Suprapubic skin (tissue), 3 donors: ENCODE results near the gene EIF4A3.

ENCODE experiments used
- POLR2A ChIP-seq, 2 donors: fragments of 450-650 bp; IDR thresholded peaks; one replicate each; pipeline ENCODE4 v1.6.1; 2017; ENCODE audit warnings: antibody characterized with exemption in 2 of 2, mild to moderate bottlenecking in 2 of 2, moderate library complexity in 2 of 2
- TF ChIP-seq, protein P1 (sequence below), 2 donors: fragments of 200-600 bp in 1 of 2; fragments of 450-650 bp in 1 of 2; sonication (generic) in 1 of 2; IDR thresholded peaks; one replicate each; pipeline ENCODE4 v1.5.1; 2016 to 2019; ENCODE audit warnings: antibody characterized with exemption in 2 of 2, mild to moderate bottlenecking in 1 of 2, moderate library complexity in 1 of 2

DNA sequence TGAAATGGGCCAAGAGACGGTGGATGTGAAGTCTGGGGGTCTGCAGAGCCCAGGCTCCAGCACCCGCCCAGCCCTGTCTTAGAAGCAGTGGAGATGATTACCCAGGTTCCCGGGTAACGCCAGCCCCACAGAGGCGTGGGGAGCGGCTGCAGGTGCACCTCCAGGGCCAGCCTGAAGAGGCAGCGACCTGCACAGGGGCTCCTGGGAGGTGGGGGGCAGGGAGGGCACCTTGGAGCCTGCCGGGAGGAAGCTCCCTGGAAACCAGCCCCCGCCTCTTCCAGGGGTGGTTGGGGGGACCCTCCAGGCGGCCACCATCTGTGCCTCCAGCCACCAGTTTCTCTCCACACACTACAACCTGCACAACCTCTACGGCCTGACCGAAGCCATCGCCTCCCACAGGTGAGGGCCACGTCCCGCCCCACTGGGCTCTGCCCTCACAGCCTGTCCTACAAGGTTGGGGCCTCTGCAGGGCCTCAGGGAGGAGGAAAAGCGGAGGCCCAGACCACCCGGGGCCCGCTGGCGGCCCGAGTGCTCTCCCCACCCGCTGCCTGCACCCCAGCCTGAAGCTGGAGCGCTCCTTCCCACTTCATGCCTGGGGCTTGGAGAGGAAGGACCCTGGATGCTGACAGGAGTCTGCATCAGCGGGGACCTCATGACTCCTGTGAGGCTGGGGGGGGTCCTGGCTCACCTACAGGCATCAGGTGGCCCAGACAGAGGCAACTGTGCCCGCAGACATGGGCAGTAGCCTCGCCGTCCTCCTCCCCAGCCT, 35.0 kb downstream of the EIF4A3 start:
- TF ChIP-seq POLR2A (IDR thresholded peaks at IDR 0.05) = no peak
- TF ChIP-seq, protein P1, sequence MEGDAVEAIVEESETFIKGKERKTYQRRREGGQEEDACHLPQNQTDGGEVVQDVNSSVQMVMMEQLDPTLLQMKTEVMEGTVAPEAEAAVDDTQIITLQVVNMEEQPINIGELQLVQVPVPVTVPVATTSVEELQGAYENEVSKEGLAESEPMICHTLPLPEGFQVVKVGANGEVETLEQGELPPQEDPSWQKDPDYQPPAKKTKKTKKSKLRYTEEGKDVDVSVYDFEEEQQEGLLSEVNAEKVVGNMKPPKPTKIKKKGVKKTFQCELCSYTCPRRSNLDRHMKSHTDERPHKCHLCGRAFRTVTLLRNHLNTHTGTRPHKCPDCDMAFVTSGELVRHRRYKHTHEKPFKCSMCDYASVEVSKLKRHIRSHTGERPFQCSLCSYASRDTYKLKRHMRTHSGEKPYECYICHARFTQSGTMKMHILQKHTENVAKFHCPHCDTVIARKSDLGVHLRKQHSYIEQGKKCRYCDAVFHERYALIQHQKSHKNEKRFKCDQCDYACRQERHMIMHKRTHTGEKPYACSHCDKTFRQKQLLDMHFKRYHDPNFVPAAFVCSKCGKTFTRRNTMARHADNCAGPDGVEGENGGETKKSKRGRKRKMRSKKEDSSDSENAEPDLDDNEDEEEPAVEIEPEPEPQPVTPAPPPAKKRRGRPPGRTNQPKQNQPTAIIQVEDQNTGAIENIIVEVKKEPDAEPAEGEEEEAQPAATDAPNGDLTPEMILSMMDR (IDR thresholded peaks at IDR 0.05) = no peak
